Measurements from ENCODE around the gene TBL3. TPM values are rescaled to one million over a fixed set of nuclear protein-coding genes. Genes with fewer than 3 reads are reported as not detected.

Gene TBL3
- total and polyA plus RNA-seq, 12 donors: 18.5 to 71.1 (median 22.3) TPM

- H3K4me3 ChIP-seq: peak overlapping the region in 9 of 10 donors; percentile 68 to 94 (median 85)
- WGBS, 2 donors: 64 to 73% methylated on average over 18 of the region's 18 CpGs
Observed at GRCh38 chr16:2028620-2029220, 56.9 kb downstream of the TBL3 start.

DNA sequence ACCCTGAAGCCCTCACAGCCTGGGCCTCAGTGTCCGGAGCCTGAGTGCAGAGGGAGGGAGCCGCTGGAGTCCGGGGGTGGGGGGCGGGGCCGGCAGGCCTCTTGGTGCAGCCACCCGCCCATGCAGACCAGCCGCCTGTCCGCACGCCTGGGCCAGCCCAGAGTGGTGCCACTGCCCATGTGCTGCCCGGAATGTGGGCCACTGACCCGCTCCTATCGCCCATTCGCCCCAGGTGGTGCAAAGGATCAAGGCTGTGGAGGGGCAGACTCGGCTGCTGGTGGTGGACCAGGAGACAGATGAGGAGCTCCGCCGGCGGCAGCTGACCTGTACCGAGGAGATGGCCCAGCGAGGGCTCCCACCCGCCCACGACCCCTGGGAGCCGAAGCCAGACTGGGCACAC is 57.5 kb downstream of the TBL3 start:
- Histone ChIP-seq H3K9me3 (no peaks in the 10 kb centered on the region), H3K27me3 (peaks cover 0 to 30% (median 0%) of the 10 kb centered on the region in 7 donors), H3K4me3 (peak overlapping the region; percentile 20 to 94 (median 84)), H3K27ac (peak overlapping the region in 8 of 10 donors; percentile 90 to 98 (median 95)), H3K36me3 (peaks cover 0 to 37% (median 5%) of the 10 kb centered on the region in 9 donors), H3K4me1 (peaks cover 17 to 90% (median 67%) of the 10 kb centered on the region in 9 donors)
- intact Hi-C loops (cut with DNase I): loop anchor here in 1 of 10 donors (10.0 kb wide), 2 partner anchors 55 to 225 kb away; partner anchors contain the start of gene ECI1
- 62 to 67% methylated on average over 20 to 22 of the region's 22 CpGs for WGBS, 2 donors
- peak; percentile 13 to 30 for DNase-seq
- no peak for ATAC-seq
- TF ChIP-seq CTCF (IDR thresholded peaks at IDR 0.05): no peak

More at GRCh38 chr16:2028620-2029220, 56.9 kb downstream of the TBL3 start:
- DNase-seq (no peak), ATAC-seq (no peak)
- intact Hi-C loops (cut with DNase I): loop anchor here in 1 of 10 donors (10.0 kb wide), 2 partner anchors 56 to 226 kb away; partner anchors contain the start of gene ECI1
- peaks cover 0 to 30% (median 0%) of the 10 kb centered on the region in 7 donors for H3K27me3 ChIP-seq
- H3K36me3 ChIP-seq: peaks cover 0 to 37% (median 5%) of the 10 kb centered on the region in 9 donors
- H3K27ac ChIP-seq: peak overlapping the region in 9 of 10 donors; percentile 39 to 98 (median 94)
- TF ChIP-seq CTCF (IDR thresholded peaks at IDR 0.05): no peak
- peaks cover 14 to 92% (median 69%) of the 10 kb centered on the region in 9 donors for H3K4me1 ChIP-seq
- H3K9me3 ChIP-seq: no peaks in the 10 kb centered on the region

DNA sequence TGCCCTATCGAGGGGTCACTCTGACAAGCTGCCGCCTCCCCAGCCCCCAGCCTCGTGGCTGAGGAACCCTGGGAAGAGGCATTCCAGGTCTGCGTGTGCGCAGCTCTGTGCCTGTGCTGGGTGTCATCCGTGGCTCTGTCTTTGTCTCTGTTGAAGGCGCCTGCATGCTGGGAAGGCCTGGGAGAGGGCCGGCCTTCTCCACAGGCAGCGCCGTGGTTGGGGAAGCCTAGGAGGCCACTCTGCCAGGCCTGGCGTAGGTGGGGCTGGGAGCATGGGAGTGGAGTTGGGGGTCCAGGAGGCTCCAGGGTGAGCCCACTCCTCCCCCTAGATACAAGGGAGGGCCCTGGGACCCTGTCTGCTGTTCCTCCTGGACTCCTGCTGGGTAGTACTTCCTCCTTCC is 58.2 kb downstream of the TBL3 start:
- Histone ChIP-seq H3K27ac (peak overlapping the region; percentile 64 to 98 (median 94)), H3K27me3 (peaks cover 0 to 30% (median 0%) of the 10 kb centered on the region in 7 donors), H3K4me1 (peaks cover 19 to 88% (median 68%) of the 10 kb centered on the region in 9 donors), H3K4me3 (peak overlapping the region; percentile 20 to 94 (median 84)), H3K36me3 (peaks cover 0 to 37% (median 5%) of the 10 kb centered on the region in 9 donors), H3K9me3 (no peaks in the 10 kb centered on the region)
- ATAC-seq (no peak), DNase-seq (no peak)
- 61 to 73% methylated on average over 11 of the region's 11 CpGs for WGBS, 2 donors
- intact Hi-C loops (cut with DNase I): loop anchor here in 1 of 10 donors (10.0 kb wide), 1 partner anchor 485 kb away; no protein-coding TSS in a partner anchor
- no peak for TF ChIP-seq CTCF (IDR thresholded peaks at IDR 0.05)

GRCh38 chr16:2031081-2031577 is 59.3 kb downstream of the TBL3 start:
- Histone ChIP-seq H3K4me1 (peaks cover 18 to 88% (median 72%) of the 10 kb centered on the region in 9 donors), H3K27ac (peak overlapping the region; percentile 64 to 98 (median 94)), H3K4me3 (peak overlapping the region; percentile 20 to 94 (median 84)), H3K36me3 (peaks cover 0 to 45% (median 5%) of the 10 kb centered on the region in 9 donors), H3K9me3 (no peaks in the 10 kb centered on the region), H3K27me3 (peaks cover 0 to 24% (median 0%) of the 10 kb centered on the region in 7 donors)
- WGBS, 2 donors: 51 to 65% methylated on average over 11 of the region's 11 CpGs
- intact Hi-C loops (cut with DNase I): loop anchor here in 1 of 10 donors (10.0 kb wide), 1 partner anchor 486 kb away; no protein-coding TSS in a partner anchor
- ATAC-seq (peak; percentile 23 to 61 (median 52)), DNase-seq (peak; percentile 77 to 87)
- TF ChIP-seq CTCF (IDR thresholded peaks at IDR 0.05): no peak

Other genes with a start within 250 kb of the TBL3 start
- gene NME3, start 200.5 kb upstream of the TBL3 start, total RNA-seq: 10 to 100 TPM; 21.8 to 41.1 (median 30.3) TPM
- gene NME3, start 200.5 kb upstream of the TBL3 start, polyA plus RNA-seq: 100 to 1,000 TPM in 1 of 2 donors, 10 to 100 TPM in 1; 47.7 to 176 TPM
- gene EME2, start 199.2 kb upstream of the TBL3 start, total RNA-seq: 10 to 100 TPM in 1 of 10 donors, 1 to 10 TPM in 9; 4.9 to 13.8 (median 7.3) TPM
- 10 to 100 TPM in 1 of 2 donors, 1 to 10 TPM in 1; 3.0 to 17.9 TPM for gene EME2, start 199.2 kb upstream of the TBL3 start, polyA plus RNA-seq
- 10 to 100 TPM; 57.8 to 94.9 (median 76.2) TPM for gene MRPS34, start 198.9 kb upstream of the TBL3 start, total RNA-seq
- 100 to 1,000 TPM in 1 of 2 donors, 10 to 100 TPM in 1; 84.7 to 141 TPM for gene MRPS34, start 198.9 kb upstream of the TBL3 start, polyA plus RNA-seq
- 10 to 100 TPM; 25.1 to 52.4 (median 27.1) TPM for gene SPSB3, start 189.5 kb upstream of the TBL3 start, total RNA-seq
- 10 to 100 TPM; 52.0 to 97.7 TPM for gene SPSB3, start 189.5 kb upstream of the TBL3 start, polyA plus RNA-seq
- gene NUBP2, start 189.1 kb upstream of the TBL3 start, total RNA-seq: 10 to 100 TPM; 24.1 to 35.3 (median 28.7) TPM
- 10 to 100 TPM; 40.5 to 74.1 TPM for gene NUBP2, start 189.1 kb upstream of the TBL3 start, polyA plus RNA-seq
- under 1 TPM in 4 of 10 donors, not detected in 6; 0.11 to 0.37 (median 0.13) TPM for gene IGFALS, start 178.3 kb upstream of the TBL3 start, total RNA-seq
- under 1 TPM; 0.04 to 0.59 TPM for gene IGFALS, start 178.3 kb upstream of the TBL3 start, polyA plus RNA-seq
- gene HAGH, start 145.2 kb upstream of the TBL3 start, total RNA-seq: 100 to 1,000 TPM; 115 to 179 (median 161) TPM
- gene HAGH, start 145.2 kb upstream of the TBL3 start, polyA plus RNA-seq: 100 to 1,000 TPM; 146 to 172 TPM
- gene FAHD1, start 144.8 kb upstream of the TBL3 start, total RNA-seq: 10 to 100 TPM; 16.2 to 47.6 (median 28.6) TPM
- gene FAHD1, start 144.8 kb upstream of the TBL3 start, polyA plus RNA-seq: 10 to 100 TPM; 31.8 to 32.3 TPM
- gene MEIOB, start 99.9 kb upstream of the TBL3 start, total RNA-seq: not detected
- gene MEIOB, start 99.9 kb upstream of the TBL3 start, polyA plus RNA-seq: not detected
- not detected for gene HS3ST6, start 53.6 kb upstream of the TBL3 start, total RNA-seq
- under 1 TPM in 1 of 2 donors, not detected in 1; 0.03 TPM for gene HS3ST6, start 53.6 kb upstream of the TBL3 start, polyA plus RNA-seq
- gene MSRB1, start 28.9 kb upstream of the TBL3 start, total RNA-seq: 10 to 100 TPM; 24.6 to 53.7 (median 34.3) TPM
- 10 to 100 TPM; 41.4 to 82.2 TPM for gene MSRB1, start 28.9 kb upstream of the TBL3 start, polyA plus RNA-seq
- 100 to 1,000 TPM; 173 to 282 (median 254) TPM for gene RPL3L, start 17.4 kb upstream of the TBL3 start, total RNA-seq
- 100 to 1,000 TPM; 124 to 164 TPM for gene RPL3L, start 17.4 kb upstream of the TBL3 start, polyA plus RNA-seq
- 100 to 1,000 TPM; 375 to 755 (median 559) TPM for gene NDUFB10, start 12.5 kb upstream of the TBL3 start, total RNA-seq
- gene NDUFB10, start 12.5 kb upstream of the TBL3 start, polyA plus RNA-seq: 1,000 to 10,000 TPM in 1 of 2 donors, 100 to 1,000 TPM in 1; 824 to 1,046 TPM
- gene RPS2, start 7.2 kb upstream of the TBL3 start, total RNA-seq: 1,000 to 10,000 TPM in 3 of 10 donors, 100 to 1,000 TPM in 7; 691 to 1,555 (median 813) TPM
- gene RPS2, start 7.2 kb upstream of the TBL3 start, polyA plus RNA-seq: 1,000 to 10,000 TPM; 1,955 to 3,593 TPM
- not detected for gene RNF151, start 5.2 kb upstream of the TBL3 start, total RNA-seq
- not detected for gene RNF151, start 5.2 kb upstream of the TBL3 start, polyA plus RNA-seq
- not detected for gene NOXO1, start 9.4 kb downstream of the TBL3 start, total RNA-seq
- under 1 TPM; 0.09 to 0.29 TPM for gene NOXO1, start 9.4 kb downstream of the TBL3 start, polyA plus RNA-seq
- 10 to 100 TPM; 14.7 to 30.2 (median 24.5) TPM for gene GFER, start 12.1 kb downstream of the TBL3 start, total RNA-seq
- gene GFER, start 12.1 kb downstream of the TBL3 start, polyA plus RNA-seq: 10 to 100 TPM; 37.5 to 65.6 TPM
- gene SYNGR3, start 17.9 kb downstream of the TBL3 start, total RNA-seq: under 1 TPM in 8 of 10 donors, not detected in 2; 0.15 to 0.62 (median 0.28) TPM
- 1 to 10 TPM in 1 of 2 donors, under 1 TPM in 1; 0.51 to 2.5 TPM for gene SYNGR3, start 17.9 kb downstream of the TBL3 start, polyA plus RNA-seq
- 10 to 100 TPM in 9 of 10 donors, 1 to 10 TPM in 1; 9.5 to 24.7 (median 14.2) TPM for gene ZNF598, start 37.8 kb downstream of the TBL3 start, total RNA-seq
- 10 to 100 TPM; 12.6 to 25.3 TPM for gene ZNF598, start 37.8 kb downstream of the TBL3 start, polyA plus RNA-seq
- gene NPW, start 47.7 kb downstream of the TBL3 start, total RNA-seq: under 1 TPM in 1 of 10 donors, not detected in 9; 0.39 TPM
- gene NPW, start 47.7 kb downstream of the TBL3 start, polyA plus RNA-seq: under 1 TPM in 1 of 2 donors, not detected in 1; 0.54 TPM
- 100 to 1,000 TPM in 9 of 10 donors, 10 to 100 TPM in 1; 94.3 to 429 (median 146) TPM for gene NHERF2, start 54.8 kb downstream of the TBL3 start, total RNA-seq
- gene NHERF2, start 54.8 kb downstream of the TBL3 start, polyA plus RNA-seq: 100 to 1,000 TPM; 314 to 640 TPM
- 10 to 100 TPM in 8 of 10 donors, 1 to 10 TPM in 2; 9.8 to 24.9 (median 12.3) TPM for gene NTHL1, start 75.8 kb downstream of the TBL3 start, total RNA-seq
- 10 to 100 TPM; 16.1 to 51.9 TPM for gene NTHL1, start 75.8 kb downstream of the TBL3 start, polyA plus RNA-seq
- 10 to 100 TPM; 54.7 to 87.0 (median 71.5) TPM for gene TSC2, start 75.9 kb downstream of the TBL3 start, total RNA-seq
- gene TSC2, start 75.9 kb downstream of the TBL3 start, polyA plus RNA-seq: 10 to 100 TPM; 28.8 to 83.3 TPM
- gene PKD1, start 163.8 kb downstream of the TBL3 start, total RNA-seq: 100 to 1,000 TPM in 6 of 10 donors, 10 to 100 TPM in 4; 79.3 to 122 (median 104) TPM
- 100 to 1,000 TPM in 1 of 2 donors, 10 to 100 TPM in 1; 76.7 to 114 TPM for gene PKD1, start 163.8 kb downstream of the TBL3 start, polyA plus RNA-seq
- 1 to 10 TPM in 8 of 10 donors, under 1 TPM in 2; 0.74 to 4.3 (median 1.6) TPM for gene RAB26, start 176.6 kb downstream of the TBL3 start, total RNA-seq
- gene RAB26, start 176.6 kb downstream of the TBL3 start, polyA plus RNA-seq: 1 to 10 TPM in 1 of 2 donors, under 1 TPM in 1; 0.26 to 6.4 TPM
- 10 to 100 TPM; 16.9 to 44.9 (median 23.8) TPM for gene TRAF7, start 183.7 kb downstream of the TBL3 start, total RNA-seq
- 10 to 100 TPM; 14.6 to 28.2 TPM for gene TRAF7, start 183.7 kb downstream of the TBL3 start, polyA plus RNA-seq
- 1 to 10 TPM in 5 of 10 donors, under 1 TPM in 5; 0.24 to 6.0 (median 1.1) TPM for gene CASKIN1, start 224.6 kb downstream of the TBL3 start, total RNA-seq
- 1 to 10 TPM in 1 of 2 donors, under 1 TPM in 1; 0.33 to 3.4 TPM for gene CASKIN1, start 224.6 kb downstream of the TBL3 start, polyA plus RNA-seq
- gene MLST8, start 233.4 kb downstream of the TBL3 start, total RNA-seq: 10 to 100 TPM; 19.3 to 28.8 (median 23.6) TPM
- gene MLST8, start 233.4 kb downstream of the TBL3 start, polyA plus RNA-seq: 10 to 100 TPM; 38.8 to 43.1 TPM
- gene BRICD5, start 238.8 kb downstream of the TBL3 start, total RNA-seq: 10 to 100 TPM in 1 of 10 donors, 1 to 10 TPM in 9; 4.3 to 15.6 (median 7.2) TPM
- gene BRICD5, start 238.8 kb downstream of the TBL3 start, polyA plus RNA-seq: 10 to 100 TPM; 14.7 to 31.7 TPM
- 10 to 100 TPM; 21.1 to 48.3 (median 25.7) TPM for gene PGP, start 242.8 kb downstream of the TBL3 start, total RNA-seq
- gene PGP, start 242.8 kb downstream of the TBL3 start, polyA plus RNA-seq: 10 to 100 TPM; 31.3 to 33.1 TPM